Sigmoid colon (tissue), 4 donors: ENCODE measurements around the gene MT1X.

Source experiments
- CTCF ChIP-seq, 4 experiments: fragments of 450-650 bp in 3 of 4; fragments of 200-600 bp in 1 of 4; IDR thresholded peaks; one replicate each; pipeline ENCODE4 v1.5.1; 2016 to 2019; ENCODE audit warnings: antibody characterized with exemption in 4 of 4, mild to moderate bottlenecking in 3 of 4, moderate library complexity in 2 of 4
- EP300 ChIP-seq, 4 donors: sonication (generic); formaldehyde crosslinking; IDR thresholded peaks; one replicate each; pipeline ENCODE4 v1.6.1; 2017; ENCODE audit warnings: antibody characterized with exemption in 4 of 4
- POLR2AphosphoS5 ChIP-seq, 4 donors: sonication (generic); formaldehyde crosslinking; IDR thresholded peaks; one replicate each; pipeline ENCODE4 v1.6.1; 2017; ENCODE audit warnings: antibody characterized with exemption in 4 of 4

GRCh38 chr16:56632848-56633365, 49.4 kb upstream of the MT1X start:
- no peak for TF ChIP-seq POLR2AphosphoS5 (IDR thresholded peaks at IDR 0.05)
- no peak for TF ChIP-seq CTCF (IDR thresholded peaks at IDR 0.05)
- no peak for TF ChIP-seq EP300 (IDR thresholded peaks at IDR 0.05)
